Measurements from ENCODE around the gene ARPIN.
"Not testable (repeated sequence)": the region's sequence is repeated elsewhere in the genome, so short reads cannot be mapped to it uniquely, and the experiment has no call there.

The ARPIN gene

DNA sequence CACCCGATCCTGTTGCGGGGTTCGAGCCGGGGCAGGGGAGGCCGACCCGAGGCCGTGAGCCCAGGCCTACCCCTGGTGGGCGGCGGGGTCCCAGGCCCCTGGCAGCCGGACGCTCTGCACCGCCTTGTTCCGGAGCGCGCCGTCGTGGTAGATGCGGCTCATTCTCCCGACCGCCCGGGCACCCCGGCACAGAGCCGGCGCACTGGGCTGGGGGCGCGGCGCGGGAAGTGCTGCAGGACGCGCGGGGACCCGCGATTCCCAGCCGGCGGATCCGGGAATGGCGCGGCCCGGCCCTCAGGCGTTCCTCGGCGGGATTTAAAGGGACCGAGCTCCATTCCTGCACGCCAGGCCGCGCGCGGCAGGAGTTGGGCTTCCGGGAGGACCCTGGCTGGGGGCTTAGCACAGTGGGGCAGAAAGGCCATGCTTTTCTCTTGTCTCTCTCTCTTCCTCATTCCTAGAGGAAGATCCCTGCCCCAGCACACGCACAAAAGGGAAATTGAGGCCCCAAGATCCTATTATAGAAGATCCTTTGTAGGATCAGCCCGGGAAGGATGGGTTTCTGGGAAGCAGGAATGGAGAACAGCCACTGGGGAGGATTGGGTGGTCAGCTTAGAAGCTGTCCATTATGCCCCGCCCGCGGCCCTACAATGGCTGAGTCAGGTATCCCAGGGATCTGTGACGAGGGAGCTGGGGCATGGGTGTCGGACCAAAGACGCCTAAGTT is at the start of gene ARPIN:
TSS of gene ARPIN (minus strand) at position 279 of the 723 bp plus-strand sequence. CDS start at position 162, 117 bp downstream.
- DNase-seq (ENCODE audit: low read depth in 2 of 2), result no peak

DNA sequence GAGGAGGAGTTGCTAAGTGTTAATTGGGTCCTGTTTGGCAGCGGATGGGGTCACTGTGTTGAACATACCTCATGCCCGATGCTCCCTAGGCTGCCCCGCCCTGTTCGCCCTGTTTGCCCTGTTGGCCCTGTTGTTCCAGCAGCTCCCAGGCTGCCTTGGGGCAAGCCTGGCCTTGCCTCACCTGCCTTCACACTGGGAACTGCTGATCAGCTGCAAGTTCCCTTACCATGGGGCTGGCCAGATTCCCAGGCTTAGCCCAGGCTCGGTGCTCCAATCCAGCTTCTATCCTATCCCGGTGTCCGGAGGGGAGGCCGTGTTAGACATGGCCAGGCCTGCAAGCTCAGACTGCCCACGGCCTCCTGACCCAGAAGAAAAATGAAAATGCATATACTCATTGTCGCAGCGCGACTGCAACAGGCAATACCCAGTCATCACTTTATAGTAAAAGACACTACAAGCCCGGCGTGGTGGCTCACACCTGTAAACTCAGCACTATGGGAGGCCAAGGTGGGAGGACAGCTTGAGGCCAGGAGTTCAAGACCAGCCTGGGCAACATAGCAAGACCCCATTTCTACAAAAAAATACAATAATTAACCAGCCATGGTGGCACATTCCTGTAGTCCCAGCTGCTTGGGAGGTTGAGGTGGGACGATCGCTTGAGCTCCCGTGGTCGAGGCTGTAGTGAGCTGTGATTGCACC is 45.5 kb upstream of the ARPIN start:
- no peak for DNase-seq (ENCODE audit: low read depth in 2 of 2)

DNA sequence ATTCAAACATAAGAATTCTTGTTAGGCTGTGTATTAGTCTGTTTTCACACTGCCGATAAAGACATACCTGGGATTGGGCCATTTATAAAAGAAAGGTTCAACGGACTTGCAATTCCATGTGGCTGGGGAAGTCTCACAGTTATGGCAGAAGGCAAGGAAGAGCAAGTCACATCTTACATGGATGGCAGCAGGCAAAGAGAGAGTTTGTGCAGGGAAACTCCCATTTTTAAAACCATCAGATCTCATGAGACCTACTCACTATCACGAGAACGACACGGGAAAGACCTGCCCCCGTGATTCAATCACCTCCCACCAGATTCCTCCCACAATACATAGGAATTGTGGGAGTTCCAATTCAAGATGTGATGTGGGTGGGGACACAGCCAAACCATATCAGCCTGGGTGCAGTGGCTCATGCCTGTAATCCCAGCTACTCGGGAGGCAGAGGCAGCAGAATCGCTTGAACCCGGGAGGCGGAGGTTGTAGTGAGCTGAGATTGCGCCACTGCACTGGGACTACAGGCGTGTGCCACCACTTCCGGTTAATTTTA is 42.8 kb upstream of the ARPIN start:
- not testable (repeated sequence) for DNase-seq (ENCODE audit: low read depth in 2 of 2)

DNA sequence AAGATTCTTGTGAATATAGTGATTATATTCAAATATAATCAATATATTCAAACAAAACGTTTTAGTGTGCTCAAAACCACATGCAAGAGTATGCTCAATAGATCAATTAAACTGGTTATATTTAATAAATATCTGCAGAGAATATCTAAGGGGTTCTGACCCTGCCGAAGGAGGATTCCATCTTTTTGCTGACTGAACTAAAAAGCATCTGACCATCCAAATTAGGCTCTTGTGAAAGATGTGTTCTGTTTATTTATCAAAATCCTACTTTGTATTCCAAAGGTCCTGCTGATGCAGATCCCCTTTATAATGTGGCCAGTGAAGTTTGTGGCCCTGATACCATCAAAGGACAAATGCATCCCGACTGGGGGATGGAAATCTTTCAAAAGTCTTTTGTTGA is 41.8 kb upstream of the ARPIN start:
- DNase-seq (ENCODE audit: low read depth in 2 of 2), result no peak

DNA sequence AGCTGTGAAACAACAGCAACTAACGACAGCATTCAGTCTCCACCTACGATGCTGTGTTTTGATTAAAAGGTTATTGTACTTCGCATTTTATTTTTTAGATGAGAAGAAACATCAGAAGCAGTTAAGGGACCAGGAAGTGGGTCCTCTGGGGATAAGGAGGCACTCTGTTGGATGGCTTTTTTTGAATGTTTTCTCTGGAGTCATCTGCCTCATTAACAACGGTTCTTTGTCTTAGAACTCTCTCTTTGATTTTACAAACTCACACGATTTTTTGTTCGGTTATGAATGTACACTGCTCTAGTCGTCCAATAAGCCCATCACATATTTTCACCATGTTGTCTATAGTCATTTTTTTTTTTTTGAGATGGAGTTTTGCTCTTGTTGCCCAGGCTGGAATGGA is 36.0 kb upstream of the ARPIN start:
- no peak for DNase-seq (ENCODE audit: low read depth in 2 of 2)

DNA sequence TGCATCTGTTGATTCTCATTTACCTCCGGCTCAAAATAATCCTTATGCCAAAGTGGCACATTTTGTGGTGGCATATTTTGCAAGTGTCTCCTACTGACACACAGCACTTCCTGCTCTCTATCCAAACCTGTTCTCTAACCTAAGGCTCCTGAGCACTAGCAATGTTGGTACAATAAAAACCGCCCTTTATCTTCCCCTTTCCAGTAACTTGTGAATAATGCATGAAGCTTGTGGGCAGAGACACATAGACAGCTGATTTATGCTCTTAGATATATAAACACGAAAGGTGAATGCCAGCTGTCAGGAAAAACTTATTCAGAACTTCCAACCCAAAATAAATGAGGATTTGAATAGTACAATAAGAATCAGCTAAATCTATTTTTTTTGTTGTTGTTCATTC is 34.6 kb upstream of the ARPIN start:
- DNase-seq (ENCODE audit: low read depth in 2 of 2), result no peak

DNA sequence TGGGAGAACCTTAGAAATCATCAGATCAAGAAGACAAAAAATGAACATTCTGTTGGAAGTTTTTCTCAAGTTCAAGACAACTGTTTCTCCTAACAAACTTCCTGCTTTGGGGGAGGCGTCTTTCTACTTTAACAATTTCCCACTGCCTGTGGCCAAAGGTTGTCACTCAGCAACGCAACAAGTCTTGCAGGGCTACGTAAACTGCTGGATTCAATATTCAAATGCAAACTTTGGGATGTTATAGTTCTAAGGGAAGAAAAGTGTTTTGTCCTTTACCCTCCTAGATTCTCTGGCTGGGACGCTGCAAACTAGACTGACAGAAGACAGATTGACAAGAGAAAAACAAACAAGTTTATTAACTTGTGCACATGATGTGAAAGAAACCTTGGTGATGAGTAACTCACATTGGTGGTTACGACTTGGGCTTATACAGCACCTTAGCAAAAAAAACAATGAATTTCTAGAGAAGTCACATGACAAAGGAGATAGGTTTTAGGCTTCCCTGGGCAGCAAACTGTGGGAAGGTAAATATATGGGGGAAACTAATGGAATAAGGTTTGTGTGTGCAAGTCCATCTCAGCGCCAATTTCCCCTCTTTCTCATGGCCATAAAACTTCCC is 34.0 kb upstream of the ARPIN start:
- DNase-seq (ENCODE audit: low read depth in 2 of 2), result no peak

DNA sequence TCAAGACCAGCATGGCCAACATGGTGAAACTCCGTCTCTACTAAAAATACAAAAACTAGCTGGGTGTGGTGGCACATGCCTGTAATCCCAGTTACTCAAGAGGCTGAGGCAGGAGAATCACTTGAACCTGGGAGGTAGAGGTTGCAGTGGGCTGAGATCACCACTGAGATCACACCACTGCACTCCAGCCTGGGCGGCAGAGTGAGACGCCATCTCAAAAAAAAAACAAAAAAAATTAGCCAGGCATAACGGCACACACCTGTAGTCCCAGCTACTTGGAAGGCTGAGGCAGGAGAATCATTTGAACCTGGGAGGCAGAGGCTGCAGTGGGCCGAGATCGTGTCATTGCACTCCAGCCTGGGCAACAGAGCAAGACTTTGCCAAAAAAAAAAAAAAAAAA is 31.0 kb upstream of the ARPIN start:
- not testable (repeated sequence) for DNase-seq (ENCODE audit: low read depth in 2 of 2)

DNA sequence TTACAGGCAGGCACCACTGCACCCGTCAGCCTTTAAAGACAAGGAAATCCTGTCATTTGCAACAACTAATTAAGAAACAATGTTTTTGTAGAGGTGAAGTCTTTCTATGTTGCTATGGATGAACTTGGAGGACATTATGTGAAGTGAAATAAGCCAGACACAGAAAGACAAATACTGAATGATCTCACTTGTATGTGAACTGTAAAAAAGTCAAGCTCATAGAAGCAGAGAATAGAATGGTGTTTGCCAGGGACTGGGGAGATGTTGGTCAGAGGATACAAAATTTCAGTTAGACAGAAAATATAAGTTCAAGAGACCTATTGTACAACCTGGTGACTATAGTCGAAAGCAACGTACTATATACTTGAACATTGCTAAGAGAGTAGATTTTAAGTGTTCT is 27.2 kb upstream of the ARPIN start:
- no peak for DNase-seq (ENCODE audit: low read depth in 2 of 2)

DNA sequence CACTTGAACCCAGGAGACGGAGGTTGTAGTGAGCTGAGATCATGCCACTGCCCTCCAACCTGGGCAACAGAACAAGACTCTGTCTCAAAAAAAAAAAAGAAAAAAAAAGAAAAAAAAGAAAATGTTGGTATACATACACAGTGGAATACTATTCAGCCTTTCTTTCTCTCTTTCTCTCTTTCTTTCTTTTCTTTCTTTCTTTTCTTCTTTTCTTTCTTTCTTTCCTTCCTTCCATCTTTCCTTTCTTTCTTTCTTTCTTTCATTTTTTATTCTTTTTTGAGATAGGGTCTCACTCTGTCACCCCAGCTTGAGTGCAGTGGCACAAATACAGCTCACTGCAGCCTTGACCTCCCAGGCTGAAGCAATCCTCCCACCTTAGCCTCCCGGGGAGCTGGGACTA is 26.6 kb upstream of the ARPIN start:
- not testable (repeated sequence) for DNase-seq (ENCODE audit: low read depth in 2 of 2)

DNA sequence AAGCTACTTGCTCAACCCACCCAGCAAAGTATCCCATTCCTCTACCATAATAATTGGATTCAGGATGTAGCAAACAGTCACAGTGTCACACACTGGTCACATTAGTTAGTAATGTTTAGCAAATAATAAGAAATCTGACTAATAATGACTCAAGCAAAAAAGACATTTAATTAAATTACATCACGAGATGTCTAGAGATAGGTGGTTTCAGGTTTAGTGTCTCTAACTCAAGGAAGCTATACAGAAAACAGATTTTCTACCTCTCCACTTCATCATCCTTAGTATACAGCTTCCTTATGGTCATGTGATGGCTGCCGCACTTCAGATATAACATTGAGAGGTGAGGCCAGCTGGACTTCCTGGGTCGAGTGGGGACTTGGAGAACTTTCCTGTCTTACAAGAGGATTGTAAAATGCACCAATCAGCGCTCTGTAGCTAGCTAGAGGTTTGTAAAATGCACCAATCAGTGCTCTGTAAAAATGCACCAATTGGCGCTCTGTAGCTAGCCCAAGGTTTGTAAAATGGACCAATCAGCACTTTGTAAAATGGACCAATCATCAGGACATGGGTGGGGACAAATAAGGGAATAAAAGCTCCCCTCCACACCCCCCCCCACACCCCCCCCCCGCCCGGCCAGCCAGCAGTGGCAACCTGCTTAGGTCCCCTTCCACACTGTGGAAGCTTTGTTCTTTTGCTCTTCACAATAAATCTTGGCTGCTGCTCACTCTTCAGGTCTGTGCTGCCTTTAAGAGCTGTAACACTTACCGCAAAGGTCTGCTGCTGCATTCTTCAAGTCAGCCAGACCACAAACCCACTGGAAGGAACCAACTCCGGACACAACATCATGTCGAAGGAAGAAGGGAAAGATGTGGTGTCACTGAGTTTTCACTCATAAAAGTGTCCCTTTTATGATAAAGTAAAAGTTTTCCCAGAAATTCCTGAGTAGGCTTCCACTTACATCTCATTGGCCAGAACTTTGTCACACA is 24.9 kb upstream of the ARPIN start:
- no peak for DNase-seq (ENCODE audit: low read depth in 2 of 2)

DNA sequence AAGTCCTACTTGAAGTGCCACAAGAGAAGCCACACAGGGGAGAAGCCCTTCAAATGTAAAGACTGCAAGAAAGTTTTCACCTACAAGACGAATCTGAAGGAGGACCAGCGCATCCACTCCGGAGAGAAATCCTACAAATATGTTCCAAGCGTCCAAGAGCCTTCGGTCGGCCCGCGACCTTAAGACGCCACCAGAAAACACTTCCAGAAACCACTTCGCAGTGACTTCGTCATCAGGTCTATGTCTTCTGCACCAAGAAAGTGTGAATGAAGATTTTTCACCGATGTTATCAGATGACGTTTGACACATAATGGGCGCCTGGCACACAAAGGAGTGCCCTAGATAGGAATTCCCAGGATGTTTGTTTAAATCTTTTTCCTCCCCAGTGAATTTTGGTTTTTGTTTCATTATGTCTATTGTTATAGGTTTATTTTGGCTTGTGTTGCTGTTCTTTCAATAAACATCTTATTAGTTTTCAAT is 24.1 kb upstream of the ARPIN start:
- DNase-seq (ENCODE audit: low read depth in 2 of 2), result no peak

DNA sequence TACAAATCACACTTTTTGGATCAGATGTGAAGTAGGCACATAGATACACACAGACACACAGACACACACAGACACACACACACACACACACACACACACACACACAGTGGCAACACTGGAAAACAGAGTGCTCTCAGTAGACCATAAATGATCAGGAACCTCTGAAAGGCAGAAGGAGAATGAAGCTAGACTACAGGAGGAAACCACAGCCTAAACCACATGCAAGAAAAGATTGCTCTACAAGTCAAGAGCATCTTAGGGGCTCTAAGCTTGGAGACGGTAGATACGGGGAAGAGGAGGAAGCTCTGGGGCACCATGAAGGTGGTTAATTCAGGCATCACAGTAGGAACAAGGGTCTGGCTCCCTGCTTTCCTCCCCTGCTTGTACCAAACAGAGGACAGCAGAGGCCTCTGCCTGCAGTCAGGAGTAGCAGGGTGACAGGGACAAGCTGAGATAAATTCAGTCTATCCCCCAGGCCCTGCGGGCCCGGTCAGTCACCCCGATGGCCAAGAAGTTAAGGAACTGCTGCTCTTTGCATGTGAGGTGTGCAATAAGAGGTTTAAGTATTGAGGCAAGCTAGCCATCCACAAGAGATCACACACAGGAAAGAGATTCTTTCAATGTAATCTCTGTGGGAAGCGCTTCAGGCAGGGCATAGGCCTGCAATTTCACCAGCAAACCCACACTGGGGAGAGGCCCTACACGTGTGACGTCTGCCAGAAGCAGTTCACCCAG is 23.5 kb upstream of the ARPIN start:
- DNase-seq (ENCODE audit: low read depth in 2 of 2), result no peak

DNA sequence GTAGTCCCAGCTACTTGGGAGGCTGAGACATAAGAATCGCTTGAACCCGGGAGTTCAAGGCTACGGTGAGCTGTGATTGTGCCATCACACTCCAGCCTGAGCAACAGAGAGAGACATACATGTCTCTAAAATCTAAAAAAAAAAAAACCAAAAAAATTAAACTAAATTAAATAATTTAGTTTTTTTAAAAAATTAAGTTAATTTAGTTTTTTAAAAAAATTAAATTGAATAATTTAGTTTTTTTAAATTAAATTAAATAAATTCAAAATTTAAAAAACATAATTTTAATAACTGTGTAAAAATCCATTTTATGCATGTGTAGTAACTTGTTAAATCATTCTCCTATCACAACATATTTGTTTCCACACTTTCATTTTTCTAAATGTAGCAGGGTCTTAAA is 20.1 kb upstream of the ARPIN start:
- DNase-seq (ENCODE audit: low read depth in 2 of 2), result no peak

DNA sequence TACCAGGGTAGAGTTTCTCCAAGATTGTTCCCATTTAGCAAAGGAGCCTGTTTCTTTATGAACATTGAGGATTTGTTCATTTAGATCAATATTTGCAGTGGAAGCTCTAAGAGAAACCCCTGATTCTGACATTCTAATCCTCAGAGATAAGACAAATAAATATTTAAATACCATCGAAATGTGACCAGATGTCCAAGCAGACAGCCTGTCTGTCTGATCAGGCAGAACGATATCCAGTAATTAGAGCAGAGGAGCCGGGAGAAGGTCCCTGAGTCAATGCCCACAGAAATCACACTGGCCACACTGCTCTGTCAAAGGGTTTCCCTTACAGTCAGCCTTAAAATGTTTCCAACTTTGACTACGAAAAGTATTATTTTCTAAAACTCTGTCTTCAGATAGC is 15.7 kb upstream of the ARPIN start:
- DNase-seq (ENCODE audit: low read depth in 2 of 2), result no peak

DNA sequence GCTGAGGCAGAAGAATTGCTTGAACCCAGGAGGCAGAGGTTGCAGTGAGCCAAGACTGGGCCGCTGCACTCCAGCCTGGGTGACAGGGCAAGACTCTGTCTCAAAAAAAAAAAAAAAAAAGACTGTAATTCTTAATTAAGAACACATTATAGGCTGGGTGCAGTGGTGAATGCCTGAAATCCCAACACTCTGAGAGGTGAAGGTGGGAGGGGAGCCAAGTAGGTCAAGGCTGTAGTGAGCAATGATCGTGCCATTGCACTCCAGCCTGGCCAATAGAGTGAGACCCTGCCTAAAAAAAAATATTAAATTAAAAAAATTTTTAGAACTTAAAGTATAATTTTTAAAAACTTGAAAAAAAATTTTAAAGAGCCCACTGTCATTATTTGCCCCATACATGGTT is 13.4 kb upstream of the ARPIN start:
- DNase-seq (ENCODE audit: low read depth in 2 of 2), result no peak

DNA sequence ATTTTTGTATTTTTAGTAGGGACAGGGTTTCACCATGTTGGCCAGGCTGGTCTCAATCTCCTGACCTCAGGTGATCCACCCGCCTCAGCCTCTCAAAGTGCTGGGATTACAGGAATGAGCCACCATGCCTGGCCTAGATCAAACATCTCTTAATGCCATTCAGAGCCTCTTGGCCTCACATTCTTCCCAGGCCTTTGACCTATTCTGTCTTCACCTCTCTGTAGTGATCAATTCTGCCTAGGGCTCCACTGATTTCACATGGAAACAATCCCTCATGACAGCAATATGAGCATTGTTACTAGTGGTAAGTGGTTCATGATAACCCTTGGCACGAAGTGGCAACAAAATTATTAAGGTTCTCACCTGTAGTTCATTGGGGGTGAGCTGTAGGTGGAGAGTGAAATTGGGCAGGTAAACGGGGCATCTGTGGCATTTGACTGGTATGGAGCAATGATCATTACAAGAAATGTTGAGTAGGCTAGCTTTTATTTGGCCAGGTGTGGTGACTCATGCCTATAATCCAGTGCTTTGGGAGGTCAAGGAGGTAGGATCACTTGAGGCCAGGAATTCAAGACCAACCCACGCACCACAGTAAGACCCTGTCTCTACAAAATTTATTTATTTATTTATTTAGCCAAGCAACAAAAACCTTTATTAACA is 4.8 kb upstream of the ARPIN start:
- DNase-seq (ENCODE audit: low read depth in 2 of 2), result no peak

DNA sequence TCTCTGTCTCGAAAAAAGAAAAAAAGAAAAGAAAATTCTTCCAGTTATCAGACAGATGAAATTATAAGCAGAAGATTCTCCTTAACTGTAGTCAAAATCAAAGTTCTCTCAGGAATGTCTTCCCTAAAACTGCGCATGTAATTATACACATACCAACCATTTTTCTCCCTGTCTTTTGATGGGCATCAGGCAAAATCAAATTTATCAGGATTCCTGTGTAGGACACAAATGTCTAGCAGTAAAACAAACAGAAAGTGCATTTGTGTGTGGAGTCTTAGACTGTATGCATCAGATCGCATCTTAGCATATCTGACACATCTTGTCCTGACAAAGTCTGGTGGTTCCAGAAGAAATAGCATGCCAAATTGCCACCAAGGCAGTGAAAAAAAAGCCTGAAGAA is 3.9 kb upstream of the ARPIN start:
- DNase-seq (ENCODE audit: low read depth in 2 of 2), result no peak

DNA sequence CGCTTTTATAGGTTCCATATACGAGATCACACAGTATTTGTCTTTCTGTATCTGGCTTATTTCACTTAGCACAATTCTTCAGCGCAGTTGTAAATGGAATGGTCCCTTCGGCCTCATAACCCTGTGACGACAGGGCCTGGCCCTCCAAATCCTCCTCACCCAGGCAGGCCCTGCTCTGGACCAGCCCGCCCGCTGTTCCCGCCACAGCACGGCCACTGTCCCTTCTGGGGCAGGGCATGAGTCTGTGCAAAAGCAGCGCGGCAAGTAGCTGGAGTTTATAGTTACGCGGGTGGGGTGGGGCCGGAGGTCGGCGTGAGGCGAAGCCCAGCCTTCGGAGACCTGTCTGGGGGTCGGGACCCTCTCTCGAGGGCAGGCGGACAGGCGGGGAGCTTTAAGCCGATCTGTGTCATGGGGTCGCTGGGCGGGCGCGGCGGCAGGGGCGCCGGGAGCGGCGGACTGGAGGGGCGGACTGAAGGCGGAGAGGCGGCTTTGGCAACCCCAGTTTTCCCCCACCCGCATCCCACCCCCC is 543 bp downstream of the ARPIN start:
- no peak for DNase-seq (ENCODE audit: low read depth in 2 of 2)
